ENCODE data around the gene DMKN. TPM values are rescaled to one million over a fixed set of nuclear protein-coding genes. Genes with fewer than 3 reads are reported as not detected.

Gene DMKN
- total and polyA plus RNA-seq, 9 of the 15 experiments (the other 6 are each of a cell fraction or from before 2014, with no cell fraction given) = 0.36 to 0.53 TPM; not detected in 7

- ATAC-seq = no peak
- H3K36me3 ChIP-seq (ENCODE audit: control insufficient read depth, insufficient read depth, low read length) = no peaks in the 10 kb centered on the region
- ChIA-PET CTCF (ENCODE audit: low intra/inter-chr PET ratio) (no interaction called here), POLR2A (interaction anchor here (0.9 kb wide), 1 partner anchor 11 kb away, joined by 3 read pairs; no protein-coding TSS in a partner anchor)
- H3K9me1 ChIP-seq (ENCODE audit: control insufficient read depth, insufficient read depth, low read length) = peaks cover 3% of the 10 kb centered on the region
- H3K4me1 ChIP-seq (replicated peaks in 1 of 2; ENCODE audit: control insufficient read depth in 2 of 2, insufficient read depth in 2 of 2, low read length in 2 of 2) = peaks cover 0 to 26% of the 10 kb centered on the region in 2 experiments; a peak in 2 of 5 replicates
- H3K27ac ChIP-seq (ENCODE audit: extremely low read depth, low read depth, low read length) = no peak overlapping the region
- intact Hi-C loops (cut with micrococcal nuclease) = no loop called here
- H3K4me2 ChIP-seq (ENCODE audit: insufficient read depth, low read length) = no peak overlapping the region
- FAIRE-seq = no peak
- BruUV-seq (replicated peaks) = no TSS peak
- DNase-seq (ENCODE audit: extremely low read depth in 1 of 4, low spot score in 3 of 4) = no peak
- no peak overlapping the region for H3K4me3 ChIP-seq
- H4K20me1 ChIP-seq (replicated peaks; ENCODE audit: control insufficient read depth, insufficient read depth, low read length) = peaks cover 7% of the 10 kb centered on the region; the same call in 1 of the 2 replicates
- TF ChIP-seq THRB (CRISPR knock-in tag; conservative IDR thresholded peaks at IDR 0.05) (0 out of 2 replicates have a peak, but pooled peaks have one; percentile 27), ZNF512 (tag; IDR thresholded peaks at IDR 0.05) (0 out of 2 replicates have a peak, but pooled peaks have one; percentile 24), SIN3B (IDR thresholded peaks at IDR 0.05; ENCODE audit: low read depth) (no peak)
- H3K79me2 ChIP-seq (ENCODE audit: control insufficient read depth, insufficient read depth, low read length) = no peaks in the 10 kb centered on the region
- 0% methylated on average over 1 of the region's 2 CpGs for WGBS (ENCODE audit: insufficient coverage, low coverage, missing lambda C conversion rate)
- no peak overlapping the region for H2AFZ ChIP-seq (ENCODE audit: low read depth, low read length)
- H3K9me3 ChIP-seq (replicated peaks; ENCODE audit: control insufficient read depth, insufficient read depth, low read depth, low read length) = no peaks in the 10 kb centered on the region
- in situ Hi-C loops (cut with MboI) = no loop called here
- H3K9ac ChIP-seq (ENCODE audit: insufficient read depth in 1 of 2, low read depth in 2 of 2, low read length in 2 of 2) = no peak overlapping the region; a peak in 1 of 4 replicates
- peaks cover 28 to 61% of the 10 kb centered on the region in 2 experiments; a peak in 4 of 5 replicates for H3K27me3 ChIP-seq (ENCODE audit: control insufficient read depth in 2 of 2, insufficient read depth in 2 of 2, low read length in 2 of 2)
Measured at GRCh38 chr19:35562776-35563175, 49.3 kb upstream of the DMKN start.
